Kidney (tissue), 14 donors: Measurements from ENCODE around the gene BICC1. TPM values are rescaled to one million over a fixed set of nuclear protein-coding genes. Genes with fewer than 3 reads are reported as not detected.

Experiments used
- DNase-seq, 5 donors: peaks; one replicate each; pipeline ENCODE4 v3.0.0-alpha.2; 2013 to 2020
- FAIRE-seq: peaks from 2 replicates; lab custom pipeline; 2012; peaks lifted over from hg19 to GRCh38; lab: Jason Lieb, UNC
- H3K27ac ChIP-seq, 2 donors: one replicate each; pipeline ENCODE4 v1.7.0; 2013; ENCODE audit warnings: low read depth in 2 of 2, low read length in 2 of 2, inconsistent platforms in 1 of 2
- H3K27me3 ChIP-seq: one replicate; pipeline ENCODE4 v1.7.1; 2013; ENCODE audit warnings: low read length, inconsistent platforms; ENCODE audit not compliant: control insufficient read depth, insufficient read depth
- H3K36me3 ChIP-seq, 3 donors: one replicate each; pipeline versions ENCODE4 v1.7.0 to v1.7.1; 2013; ENCODE audit warnings: low read length in 3 of 3, control low read depth in 1 of 3, inconsistent platforms in 1 of 3; ENCODE audit not compliant: insufficient read depth in 3 of 3, control insufficient read depth in 2 of 3
- H3K4me1 ChIP-seq, 3 donors: one replicate each; pipeline versions ENCODE4 v1.7.0 to v1.7.1; 2013; ENCODE audit warnings: low read length in 3 of 3, inconsistent platforms in 1 of 3, low read depth in 1 of 3; ENCODE audit not compliant: control insufficient read depth in 2 of 3, insufficient read depth in 2 of 3
- H3K4me3 ChIP-seq, 3 donors: one replicate each; pipeline versions ENCODE4 v1.7.0 to v1.8.1; 2013; ENCODE audit warnings: low read length in 3 of 3, control low read depth in 1 of 3, inconsistent platforms in 1 of 3
- H3K9ac ChIP-seq, 3 donors: one replicate each; pipeline versions ENCODE4 v1.7.0 to v1.7.1; 2013; ENCODE audit warnings: low read length in 3 of 3, control low read depth in 1 of 3, inconsistent platforms in 1 of 3
- H3K9me3 ChIP-seq, 3 donors: one replicate each; pipeline versions ENCODE4 v1.7.0 to v1.7.1; 2013; ENCODE audit warnings: low read length in 3 of 3, control low read depth in 1 of 3, inconsistent platforms in 1 of 3; ENCODE audit not compliant: control insufficient read depth in 2 of 3, insufficient read depth in 1 of 3
- intact Hi-C: fragments of 100-400 bp; cut with DNase I; formaldehyde crosslinking; loops from one replicate; pipeline ENCODE4 v1.11.1; 2022
- polyA plus RNA-seq: library from polyadenylated mRNA; stranded (reverse); fragments of 350-450 nt; fragmentation: Illumina TruSeq; extraction: RNeasy Lipid Tissue Mini Kit (QIAGEN cat#74804); gene quantifications from one replicate; pipeline ENCODE4 v1.2.3, GENCODE V29; 2014; ENCODE audit warnings: low read depth, low replicate concordance; ENCODE audit not compliant: insufficient read depth
- total RNA-seq: library from RNA; stranded (reverse); fragmentation: NEBNext Ultra II Directional; extraction: Animal tissue kit (Norgen Biotek cat#: 25700); gene quantifications from one replicate; pipeline ENCODE4 v1.2.1, GENCODE V29; 2021
- TF ChIP-seq, protein P1 (sequence below): IDR thresholded peaks from 3 replicates; pipeline ENCODE4 v1.5.1; 2012; ENCODE audit warnings: mild to moderate bottlenecking, moderate library complexity, borderline replicate concordance; ENCODE audit not compliant: insufficient read depth; ENCODE audit errors: extremely low read depth
- donor health status: control.
- donor health status: control.
- donor health status: control.
- donor health status: control.
- donor health status: control.
- donor health status: DM: yes; HTN: yes; CAD: no.
- donor health status: Normal renal cell carcinoma (clear cell type).

BICC1 gene
- total and polyA plus RNA-seq, 2 donors from 2014 or later: 21.0 to 136 TPM

GRCh38 chr10:58704671-58705141, 192.0 kb downstream of the BICC1 start:
- TF ChIP-seq, protein P1, sequence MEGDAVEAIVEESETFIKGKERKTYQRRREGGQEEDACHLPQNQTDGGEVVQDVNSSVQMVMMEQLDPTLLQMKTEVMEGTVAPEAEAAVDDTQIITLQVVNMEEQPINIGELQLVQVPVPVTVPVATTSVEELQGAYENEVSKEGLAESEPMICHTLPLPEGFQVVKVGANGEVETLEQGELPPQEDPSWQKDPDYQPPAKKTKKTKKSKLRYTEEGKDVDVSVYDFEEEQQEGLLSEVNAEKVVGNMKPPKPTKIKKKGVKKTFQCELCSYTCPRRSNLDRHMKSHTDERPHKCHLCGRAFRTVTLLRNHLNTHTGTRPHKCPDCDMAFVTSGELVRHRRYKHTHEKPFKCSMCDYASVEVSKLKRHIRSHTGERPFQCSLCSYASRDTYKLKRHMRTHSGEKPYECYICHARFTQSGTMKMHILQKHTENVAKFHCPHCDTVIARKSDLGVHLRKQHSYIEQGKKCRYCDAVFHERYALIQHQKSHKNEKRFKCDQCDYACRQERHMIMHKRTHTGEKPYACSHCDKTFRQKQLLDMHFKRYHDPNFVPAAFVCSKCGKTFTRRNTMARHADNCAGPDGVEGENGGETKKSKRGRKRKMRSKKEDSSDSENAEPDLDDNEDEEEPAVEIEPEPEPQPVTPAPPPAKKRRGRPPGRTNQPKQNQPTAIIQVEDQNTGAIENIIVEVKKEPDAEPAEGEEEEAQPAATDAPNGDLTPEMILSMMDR: no peak
- FAIRE-seq (no peak), DNase-seq (no peak)
- Histone ChIP-seq H3K4me3 (no peak overlapping the region), H3K9me3 (no peaks in the 10 kb centered on the region), H3K4me1 (no peaks in the 10 kb centered on the region), H3K9ac (no peak overlapping the region), H3K36me3 (peaks cover 0 to 4% (median 0%) of the 10 kb centered on the region in 3 donors), H3K27me3 (no peaks in the 10 kb centered on the region), H3K27ac (no peak overlapping the region)
- intact Hi-C loops: no loop called here

- intact Hi-C loops: no loop called here
- H3K27ac ChIP-seq: no peak overlapping the region
- TF ChIP-seq, protein P1: no peak
- H3K9ac ChIP-seq: no peak overlapping the region
- no peak for DNase-seq
- no peaks in the 10 kb centered on the region for H3K27me3 ChIP-seq
- peaks cover 0 to 4% (median 0%) of the 10 kb centered on the region in 3 donors for H3K36me3 ChIP-seq
- no peak for FAIRE-seq
- H3K9me3 ChIP-seq: no peaks in the 10 kb centered on the region
- no peaks in the 10 kb centered on the region for H3K4me1 ChIP-seq
- no peak overlapping the region for H3K4me3 ChIP-seq
Observed at GRCh38 chr10:58706836-58707235, 194.2 kb downstream of the BICC1 start.

DNA sequence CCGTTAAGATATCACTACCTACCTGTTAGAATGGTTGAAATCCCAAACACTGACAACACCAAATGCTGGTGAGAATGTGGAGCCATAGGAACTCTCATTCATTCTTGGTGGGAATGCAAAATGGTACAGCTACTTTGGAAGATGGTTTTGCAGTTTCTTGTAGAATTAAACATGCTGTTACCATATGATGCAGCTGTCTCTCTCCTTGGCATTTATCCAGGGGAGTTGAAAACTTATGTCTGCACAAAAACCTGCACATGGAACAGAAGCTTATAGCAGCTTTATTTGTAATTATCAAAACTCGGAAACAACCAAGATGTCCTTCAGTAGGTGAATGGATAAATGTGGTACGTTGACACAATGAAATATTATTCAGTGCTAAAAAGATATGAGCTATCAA, 199.5 kb downstream of the BICC1 start:
- DNase-seq (peak in 1 of 5 donors; percentile 26), FAIRE-seq (no peak)
- H3K9me3 ChIP-seq: no peaks in the 10 kb centered on the region
- TF ChIP-seq, protein P1: no peak
- no peaks in the 10 kb centered on the region for H3K4me1 ChIP-seq
- H3K27me3 ChIP-seq: no peaks in the 10 kb centered on the region
- no peaks in the 10 kb centered on the region for H3K36me3 ChIP-seq
- H3K9ac ChIP-seq: no peak overlapping the region
- no peak overlapping the region for H3K4me3 ChIP-seq
- H3K27ac ChIP-seq: no peak overlapping the region
- intact Hi-C loops: no loop called here

GRCh38 chr10:58712982-58713381, 200.3 kb downstream of the BICC1 start:
- Histone ChIP-seq H3K27ac (no peak overlapping the region), H3K4me1 (no peaks in the 10 kb centered on the region), H3K9me3 (no peaks in the 10 kb centered on the region), H3K4me3 (no peak overlapping the region), H3K36me3 (no peaks in the 10 kb centered on the region), H3K9ac (no peak overlapping the region), H3K27me3 (no peaks in the 10 kb centered on the region)
- FAIRE-seq (no peak), DNase-seq (peak in 1 of 5 donors; percentile 47)
- intact Hi-C loops: no loop called here
- TF ChIP-seq, protein P1: no peak
